B cell (primary cell): Measurements from ENCODE around the gene EGFL6. TPM values are rescaled to one million over a fixed set of nuclear protein-coding genes. Genes with fewer than 3 reads are reported as not detected.

Experiments
- ATAC-seq: fragments of 200-7000 bp; cut with Tn5 transposase; one replicate; pipeline ENCODE4 v1.10.0; 2021; ENCODE audit warnings: low read depth, mild to moderate bottlenecking, moderate number of reproducible peaks, moderate library complexity
- CTCF ChIA-PET: fragments of 350-600 bp; sonication (Branson Sonifier 250); formaldehyde crosslinking; loops from one replicate; lab custom pipeline; 2021; ENCODE audit warnings: antibody characterized with exemption, inconsistent platforms; lab: Charles Lee
- POLR2A ChIA-PET: fragments of 350-600 bp; sonication (Branson Sonifier 250); formaldehyde crosslinking; loops from one replicate; lab custom pipeline; 2021; ENCODE audit warnings: antibody characterized with exemption; lab: Charles Lee
- DNase-seq: peaks from one replicate; pipeline ENCODE4 v3.0.0; 2013
- H2AFZ ChIP-seq: 2 replicates; pipeline ENCODE4 v1.6.1; 2012; ENCODE audit warnings: mild to moderate bottlenecking, low read depth, low read length; ENCODE audit not compliant: insufficient read depth, poor library complexity, severe bottlenecking
- H3K27ac ChIP-seq, 2 donors: 1 replicate in 1 of 2; 2 replicates in 1 of 2; pipeline ENCODE4 v1.5.1; 2012 to 2013; ENCODE audit warnings: low read length in 2 of 2, mild to moderate bottlenecking in 2 of 2, moderate library complexity in 1 of 2
- H3K27me3 ChIP-seq, 4 experiments: fragments of 200-600 bp in 1 of 4; sonication (generic) in 1 of 4; replicated peaks in 1 of 4; 1 replicate in 2 of 4; 2 replicates in 2 of 4; pipeline versions ENCODE4 v1.6.1 to v1.7.0; 2013 to 2016; ENCODE audit warnings: low read length in 3 of 4, mild to moderate bottlenecking in 2 of 4, mixed read lengths in 1 of 4, moderate library complexity in 1 of 4; ENCODE audit not compliant: insufficient read depth in 4 of 4, control insufficient read depth in 3 of 4; ENCODE audit errors: control extremely low read depth in 1 of 4
- H3K36me3 ChIP-seq, 2 experiments: replicated peaks in 1 of 2; 1 replicate in 1 of 2; 2 replicates in 1 of 2; pipeline versions ENCODE4 v1.6.1 to v1.7.1; 2013; ENCODE audit warnings: low read length in 1 of 2; ENCODE audit not compliant: insufficient read depth in 2 of 2, control insufficient read depth in 1 of 2; ENCODE audit errors: control extremely low read depth in 1 of 2, extremely low read depth in 1 of 2
- H3K4me1 ChIP-seq, 2 donors: fragments of 200-600 bp in 1 of 2; sonication (generic) in 1 of 2; 1 replicate in 1 of 2; 2 replicates in 1 of 2; pipeline versions ENCODE4 v1.5.1 to v1.6.1; 2013 to 2017; ENCODE audit warnings: low read length in 2 of 2; ENCODE audit not compliant: control insufficient read depth in 2 of 2, insufficient read depth in 2 of 2
- H3K4me2 ChIP-seq: replicated peaks from 2 replicates; pipeline ENCODE3; 2012; ENCODE audit warnings: mild to moderate bottlenecking, low read depth, low read length; ENCODE audit not compliant: poor library complexity, severe bottlenecking
- H3K4me3 ChIP-seq, 5 experiments: fragments of 200-600 bp in 1 of 5; sonication (generic) in 1 of 5; 1 replicate in 3 of 5; 2 replicates in 2 of 5; pipeline versions ENCODE4 v1.5.1 to v1.7.0; 2011 to 2016; ENCODE audit warnings: low read length in 4 of 5, mild to moderate bottlenecking in 4 of 5, low read depth in 2 of 5, control low read depth in 1 of 5, moderate library complexity in 1 of 5; ENCODE audit not compliant: insufficient read depth in 1 of 5; ENCODE audit errors: control extremely low read depth in 1 of 5, extremely low read depth in 1 of 5
- H3K79me2 ChIP-seq: fragments of 200-600 bp; sonication (generic); one replicate; pipeline ENCODE4 v1.6.0; 2016; ENCODE audit warnings: low read length; ENCODE audit not compliant: control insufficient read depth, insufficient read depth
- H3K9ac ChIP-seq: fragments of 200-600 bp; sonication (generic); 2 replicates; pipeline ENCODE4 v1.6.1; 2017; ENCODE audit warnings: mild to moderate bottlenecking, low read length, moderate library complexity
- H3K9me3 ChIP-seq, 3 donors: one replicate each; pipeline versions ENCODE4 v1.6.1 to v1.7.1; 2013; ENCODE audit warnings: low read length in 2 of 3; ENCODE audit not compliant: control insufficient read depth in 2 of 3, insufficient read depth in 1 of 3; ENCODE audit errors: control extremely low read depth in 1 of 3
- H4K20me1 ChIP-seq: 2 replicates; pipeline ENCODE4 v1.6.0; 2012; ENCODE audit warnings: mild to moderate bottlenecking, low read length; ENCODE audit not compliant: insufficient read depth, control insufficient read depth, poor library complexity, severe bottlenecking
- H3K27ac Mint-ChIP-seq: one replicate; pipeline ENCODE4 v1.8.0; 2021; ENCODE audit warnings: mixed read lengths
- H3K27me3 Mint-ChIP-seq: one replicate; pipeline ENCODE4 v1.8.0; 2021; ENCODE audit warnings: mixed read lengths
- H3K4me1 Mint-ChIP-seq: one replicate; pipeline ENCODE4 v1.8.0; 2021; ENCODE audit warnings: mixed read lengths
- H3K4me3 Mint-ChIP-seq: one replicate; pipeline ENCODE4 v1.8.0; 2021; ENCODE audit warnings: mixed read lengths
- H3K9me3 Mint-ChIP-seq: one replicate; pipeline ENCODE4 v1.8.0; 2022; ENCODE audit warnings: mixed read lengths; ENCODE audit not compliant: insufficient read depth
- CTCF ChIP-seq: fragments of 200-600 bp; IDR thresholded peaks from one replicate; pipeline ENCODE4 v1.8.0; 2022; ENCODE audit warnings: antibody characterized with exemption, mild to moderate bottlenecking
- EZH2 ChIP-seq: IDR thresholded peaks from 2 replicates; pipeline ENCODE4 v1.6.1; 2012; ENCODE audit warnings: borderline replicate concordance, low read depth, mild to moderate bottlenecking, moderate library complexity, low read length; ENCODE audit not compliant: insufficient read depth, poor library complexity, severe bottlenecking
- WGBS: methylation state at CpG from one replicate; pipeline ENCODE4 v1.1.5; 2013; ENCODE audit warnings: missing lambda C conversion rate; ENCODE audit not compliant: insufficient coverage; 5-methylcytosine and 5-hydroxymethylcytosine counted together
- intact Hi-C: fragments of 100-400 bp; cut with micrococcal nuclease; formaldehyde crosslinking; loops from one replicate; pipeline ENCODE4 v1.10.0; 2022
- polyA plus RNA-seq: library from polyadenylated mRNA; depleted of rRNA; stranded (reverse); fragments of >200 nt; gene quantifications from 2 replicates; pipeline ENCODE4 v1.2.3, GENCODE V29; 2012
- total RNA-seq, 2 donors: library from RNA; stranded (reverse); fragments of 120-200 nt in 1 of 2; gene quantifications; 1 replicate in 1 of 2; 2 replicates in 1 of 2; pipeline versions ENCODE4 v1.2.3 to v1.2.4, GENCODE V29; 2013 to 2022

Gene EGFL6
- total and polyA plus RNA-seq, 2 donors (not counting 1 experiment from before 2014, with no cell fraction given) = not detected

- Mint-ChIP-seq H3K27me3 (peaks cover 28% of the 10 kb centered on the region), H3K4me1 (peaks cover 9% of the 10 kb centered on the region), H3K9me3 (no peaks in the 10 kb centered on the region), H3K4me3 (peak overlapping the region; percentile 53), H3K27ac (no peak overlapping the region)
- no peak overlapping the region for H3K4me2 ChIP-seq
- H3K36me3 ChIP-seq = no peaks in the 10 kb centered on the region
- intact Hi-C loops = no loop called here
- H3K27me3 ChIP-seq = peaks cover 0 to 30% (median 7%) of the 10 kb centered on the region in 4 experiments
- WGBS = 18% methylated on average over 2 of the region's 9 CpGs
- peaks cover 6 to 9% of the 10 kb centered on the region in 2 donors for H3K4me1 ChIP-seq
- CTCF ChIA-PET = no interaction called here
- no peaks in the 10 kb centered on the region for H3K79me2 ChIP-seq
- TF ChIP-seq CTCF (no peak), EZH2 (no peak)
- H3K4me3 ChIP-seq = no peak overlapping the region
- H4K20me1 ChIP-seq = no peaks in the 10 kb centered on the region
- DNase-seq (no peak), ATAC-seq (no peak)
- no peaks in the 10 kb centered on the region for H3K9me3 ChIP-seq
- no peak overlapping the region for H2AFZ ChIP-seq
- H3K27ac ChIP-seq = no peak overlapping the region
- POLR2A ChIA-PET = no interaction called here
- H3K9ac ChIP-seq = no peak overlapping the region
Observed at GRCh38 chrX:13570261-13570605, 832 bp downstream of the EGFL6 start.

- Histone ChIP-seq H3K36me3 (no peaks in the 10 kb centered on the region), H4K20me1 (no peaks in the 10 kb centered on the region), H3K4me3 (no peak overlapping the region), H3K4me1 (peaks cover 6 to 9% of the 10 kb centered on the region in 2 donors), H3K9me3 (no peaks in the 10 kb centered on the region), H3K27me3 (peaks cover 0 to 30% (median 6%) of the 10 kb centered on the region in 4 experiments), H3K79me2 (no peaks in the 10 kb centered on the region), H3K4me2 (no peak overlapping the region), H3K9ac (no peak overlapping the region), H2AFZ (no peak overlapping the region), H3K27ac (no peak overlapping the region)
- Mint-ChIP-seq H3K4me3 (no peak overlapping the region), H3K4me1 (peaks cover 9% of the 10 kb centered on the region), H3K27ac (no peak overlapping the region), H3K9me3 (no peaks in the 10 kb centered on the region), H3K27me3 (peaks cover 28% of the 10 kb centered on the region)
- TF ChIP-seq CTCF (no peak), EZH2 (no peak)
- POLR2A ChIA-PET = no interaction called here
- ATAC-seq = no peak
- intact Hi-C loops = no loop called here
- no peak for DNase-seq
- CTCF ChIA-PET = no interaction called here
- WGBS = no CpG with 5 or more reads among the region's 5 CpGs
Observed at GRCh38 chrX:13571136-13571535, 1.7 kb downstream of the EGFL6 start.
